Liver (tissue), 9 donors: ENCODE measurements around the gene MARCHF9. TPM values are rescaled to one million over a fixed set of nuclear protein-coding genes. Genes with fewer than 3 reads are reported as not detected.

Source experiments
- DNase-seq: peaks from one replicate; pipeline ENCODE4 v3.0.0-alpha.2; 2017; ENCODE audit warnings: low spot score
- H3K27ac ChIP-seq, 2 donors: one replicate each; pipeline ENCODE4 v1.7.0; 2013; ENCODE audit warnings: inconsistent platforms in 2 of 2, low read length in 2 of 2, control low read depth in 1 of 2, low read depth in 1 of 2, mild to moderate bottlenecking in 1 of 2
- H3K27me3 ChIP-seq, 4 donors: one replicate each; pipeline versions ENCODE4 v1.6.1 to v1.7.0; 2013; ENCODE audit warnings: low read length in 3 of 4, inconsistent platforms in 1 of 4, mild to moderate bottlenecking in 1 of 4, moderate library complexity in 1 of 4; ENCODE audit not compliant: control insufficient read depth in 4 of 4, insufficient read depth in 4 of 4
- H3K36me3 ChIP-seq, 4 donors: one replicate each; pipeline versions ENCODE4 v1.6.1 to v1.7.0; 2013; ENCODE audit warnings: low read length in 3 of 4, mild to moderate bottlenecking in 3 of 4, low read depth in 1 of 4, moderate library complexity in 1 of 4; ENCODE audit not compliant: control insufficient read depth in 4 of 4, insufficient read depth in 3 of 4
- H3K4me1 ChIP-seq, 4 donors: one replicate each; pipeline versions ENCODE4 v1.6.1 to v1.7.0; 2013; ENCODE audit warnings: low read length in 3 of 4, mild to moderate bottlenecking in 3 of 4, moderate library complexity in 1 of 4; ENCODE audit not compliant: control insufficient read depth in 4 of 4, insufficient read depth in 4 of 4
- H3K4me3 ChIP-seq, 3 donors: one replicate each; pipeline versions ENCODE4 v1.6.1 to v1.7.0; 2013; ENCODE audit warnings: low read length in 3 of 3, control low read depth in 1 of 3, low read depth in 1 of 3, mild to moderate bottlenecking in 1 of 3
- H3K9ac ChIP-seq, 2 donors: one replicate each; pipeline ENCODE4 v1.7.0; 2013; ENCODE audit warnings: low read length in 2 of 2, mild to moderate bottlenecking in 2 of 2, moderate library complexity in 2 of 2, control low read depth in 1 of 2, low read depth in 1 of 2
- H3K9me3 ChIP-seq, 4 donors: one replicate each; pipeline versions ENCODE4 v1.6.1 to v1.7.0; 2013; ENCODE audit warnings: low read length in 3 of 4; ENCODE audit not compliant: control insufficient read depth in 4 of 4
- EGR1 ChIP-seq, 2 donors: IDR thresholded peaks; 2 replicates each; pipeline ENCODE4 v1.6.1; 2016 to 2018; ENCODE audit warnings: antibody characterized with exemption in 2 of 2, low read depth in 2 of 2
- FOXA1 ChIP-seq: IDR thresholded peaks from 2 replicates; pipeline ENCODE4 v1.6.1; 2016; ENCODE audit warnings: antibody characterized with exemption
- FOXA2 ChIP-seq: IDR thresholded peaks from 2 replicates; pipeline ENCODE4 v1.6.1; 2016; ENCODE audit warnings: antibody characterized with exemption
- GABPA ChIP-seq, 2 donors: IDR thresholded peaks in 1 of 2; conservative IDR thresholded peaks in 1 of 2; 2 replicates each; pipeline ENCODE4 v1.6.1; 2016; ENCODE audit warnings: antibody characterized with exemption in 2 of 2, mild to moderate bottlenecking in 1 of 2, moderate library complexity in 1 of 2
- HNF4A ChIP-seq, 2 donors: conservative IDR thresholded peaks; 2 replicates each; pipeline ENCODE4 v1.6.1; 2016; ENCODE audit warnings: antibody characterized with exemption in 2 of 2, mild to moderate bottlenecking in 2 of 2
- HNF4G ChIP-seq: IDR thresholded peaks from 2 replicates; pipeline ENCODE4 v1.6.1; 2016; ENCODE audit warnings: antibody characterized with exemption
- JUND ChIP-seq, 2 donors: IDR thresholded peaks; 2 replicates each; pipeline ENCODE4 v1.6.1; 2016; ENCODE audit warnings: antibody characterized with exemption in 2 of 2
- NR2F2 ChIP-seq: IDR thresholded peaks from 2 replicates; pipeline ENCODE4 v1.6.1; 2016; ENCODE audit warnings: antibody characterized with exemption
- TAF1 ChIP-seq: conservative IDR thresholded peaks from 2 replicates; pipeline ENCODE4 v1.6.1; 2016; ENCODE audit warnings: antibody characterized with exemption, mild to moderate bottlenecking
- YY1 ChIP-seq: IDR thresholded peaks from 2 replicates; pipeline ENCODE4 v1.6.1; 2016; ENCODE audit warnings: antibody characterized with exemption, mild to moderate bottlenecking
- WGBS: extraction: QIAGEN DNeasy Blood & Tissue Kit; methylation state at CpG from one replicate; pipeline ENCODE4 v1.1.7; 2013; 5-methylcytosine and 5-hydroxymethylcytosine counted together
- polyA plus RNA-seq, 2 donors: library from polyadenylated mRNA; stranded (reverse) in 1 of 2; unstranded in 1 of 2; fragments of 200-250 nt in 1 of 2; fragments of >200 nt in 1 of 2; fragmentation: Nextera tagmentation in 1 of 2; extraction: Ambion mirVana in 1 of 2; gene quantifications; one replicate each; pipeline versions ENCODE4 v1.2.1 to v1.2.3, GENCODE V29; 2013 to 2015
- total RNA-seq, 2 donors: library from RNA; depleted of rRNA; stranded (reverse); fragments of >200 nt; gene quantifications; one replicate each; pipeline ENCODE4 v1.2.3, GENCODE V29; 2014
- TF ChIP-seq, protein P1 (sequence below): IDR thresholded peaks from 2 replicates; pipeline ENCODE4 v1.6.1; 2016; ENCODE audit warnings: antibody characterized with exemption, mild to moderate bottlenecking
- TF ChIP-seq, protein P2 (sequence below): IDR thresholded peaks from 2 replicates; pipeline ENCODE4 v1.6.1; 2016; ENCODE audit warnings: antibody characterized with exemption
- TF ChIP-seq, protein P3 (sequence below): IDR thresholded peaks from 2 replicates; pipeline ENCODE4 v1.6.1; 2016; ENCODE audit warnings: antibody characterized with exemption
- TF ChIP-seq, protein P4 (sequence below): fragments of 150-350 bp; IDR thresholded peaks from 2 replicates; pipeline ENCODE4 v1.5.1; 2017; ENCODE audit warnings: improper control_type of control experiment, low read depth, low read length; ENCODE audit not compliant: missing input control
- TF ChIP-seq, protein P5 (sequence below): IDR thresholded peaks from 2 replicates; pipeline ENCODE4 v1.6.1; 2016; ENCODE audit warnings: antibody characterized with exemption
- donor health status: healthy.
- donor health status: healthy.
- donor health status: healthy.
- donor health status: healthy.
- donor health status: healthy.

MARCHF9 gene
- total and polyA plus RNA-seq, 4 donors, result 1.1 to 3.0 (median 2.2) TPM

DNA sequence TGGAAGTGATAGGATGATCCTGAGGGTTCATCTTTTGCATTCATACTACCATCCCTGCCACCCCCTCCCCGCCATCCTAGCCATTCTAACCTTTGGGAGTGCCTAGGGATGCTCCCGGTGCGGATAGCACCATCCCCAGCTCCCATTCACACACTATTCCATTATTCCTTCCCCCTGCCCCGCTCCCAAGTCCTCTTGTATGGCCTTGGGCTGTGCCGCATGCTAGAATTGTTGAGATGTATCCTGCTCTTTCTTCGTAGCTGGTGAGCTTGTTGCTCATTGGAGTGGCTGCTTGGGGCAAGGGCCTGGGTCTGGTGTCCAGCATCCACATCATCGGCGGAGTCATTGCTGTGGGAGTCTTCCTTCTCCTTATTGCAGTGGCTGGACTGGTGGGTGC lies 9.4 kb upstream of the MARCHF9 start (continued):
- TF ChIP-seq, protein P1, sequence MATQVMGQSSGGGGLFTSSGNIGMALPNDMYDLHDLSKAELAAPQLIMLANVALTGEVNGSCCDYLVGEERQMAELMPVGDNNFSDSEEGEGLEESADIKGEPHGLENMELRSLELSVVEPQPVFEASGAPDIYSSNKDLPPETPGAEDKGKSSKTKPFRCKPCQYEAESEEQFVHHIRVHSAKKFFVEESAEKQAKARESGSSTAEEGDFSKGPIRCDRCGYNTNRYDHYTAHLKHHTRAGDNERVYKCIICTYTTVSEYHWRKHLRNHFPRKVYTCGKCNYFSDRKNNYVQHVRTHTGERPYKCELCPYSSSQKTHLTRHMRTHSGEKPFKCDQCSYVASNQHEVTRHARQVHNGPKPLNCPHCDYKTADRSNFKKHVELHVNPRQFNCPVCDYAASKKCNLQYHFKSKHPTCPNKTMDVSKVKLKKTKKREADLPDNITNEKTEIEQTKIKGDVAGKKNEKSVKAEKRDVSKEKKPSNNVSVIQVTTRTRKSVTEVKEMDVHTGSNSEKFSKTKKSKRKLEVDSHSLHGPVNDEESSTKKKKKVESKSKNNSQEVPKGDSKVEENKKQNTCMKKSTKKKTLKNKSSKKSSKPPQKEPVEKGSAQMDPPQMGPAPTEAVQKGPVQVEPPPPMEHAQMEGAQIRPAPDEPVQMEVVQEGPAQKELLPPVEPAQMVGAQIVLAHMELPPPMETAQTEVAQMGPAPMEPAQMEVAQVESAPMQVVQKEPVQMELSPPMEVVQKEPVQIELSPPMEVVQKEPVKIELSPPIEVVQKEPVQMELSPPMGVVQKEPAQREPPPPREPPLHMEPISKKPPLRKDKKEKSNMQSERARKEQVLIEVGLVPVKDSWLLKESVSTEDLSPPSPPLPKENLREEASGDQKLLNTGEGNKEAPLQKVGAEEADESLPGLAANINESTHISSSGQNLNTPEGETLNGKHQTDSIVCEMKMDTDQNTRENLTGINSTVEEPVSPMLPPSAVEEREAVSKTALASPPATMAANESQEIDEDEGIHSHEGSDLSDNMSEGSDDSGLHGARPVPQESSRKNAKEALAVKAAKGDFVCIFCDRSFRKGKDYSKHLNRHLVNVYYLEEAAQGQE, result no peak
- TF ChIP-seq HNF4A (conservative IDR thresholded peaks at IDR 0.05) (no peak), GABPA (IDR thresholded peaks at IDR 0.05 in 1 of 2, conservative IDR thresholded peaks at IDR 0.05 in 1 of 2) (no peak)

DNA sequence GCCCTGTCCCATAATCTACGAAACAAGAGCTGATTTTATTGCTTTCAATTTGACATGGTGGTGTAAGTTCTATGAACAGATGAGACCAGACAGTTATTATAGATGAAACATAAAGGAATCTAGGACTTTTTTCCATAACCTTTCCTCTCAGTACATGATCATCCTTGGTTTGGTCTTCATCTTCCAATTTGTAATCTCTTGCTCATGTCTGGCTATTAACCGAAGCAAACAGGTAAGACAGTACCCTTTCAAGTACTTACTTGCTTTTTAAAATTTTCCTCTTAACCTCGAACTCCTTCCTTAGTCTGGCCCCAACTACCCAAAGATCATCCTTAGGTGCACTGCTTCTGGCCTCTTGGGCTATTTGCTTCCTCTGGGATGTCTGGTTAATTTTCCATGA lies 8.9 kb upstream of the MARCHF9 start:
- peaks cover 6 to 17% (median 8%) of the 10 kb centered on the region in 4 donors for H3K4me1 ChIP-seq
- no peaks in the 10 kb centered on the region for H3K9me3 ChIP-seq
- no peaks in the 10 kb centered on the region for H3K27me3 ChIP-seq
- H3K36me3 ChIP-seq, result peaks cover 4 to 22% (median 15%) of the 10 kb centered on the region in 4 donors
- WGBS, result 92% methylated on average over 3 of the region's 3 CpGs
- no peak overlapping the region for H3K9ac ChIP-seq
- TF ChIP-seq HNF4G (no peak), HNF4A (conservative IDR thresholded peaks at IDR 0.05) (no peak), YY1 (no peak), FOXA1 (no peak), TAF1 (no peak), FOXA2 (no peak), GABPA (IDR thresholded peaks at IDR 0.05 in 1 of 2, conservative IDR thresholded peaks at IDR 0.05 in 1 of 2) (no peak), JUND (IDR thresholded peaks at IDR 0.05) (no peak), NR2F2 (no peak), EGR1 (IDR thresholded peaks at IDR 0.05; ENCODE audit: low read depth in 2 of 2) (no peak)
- TF ChIP-seq, protein P1, result no peak
- TF ChIP-seq, protein P2, sequence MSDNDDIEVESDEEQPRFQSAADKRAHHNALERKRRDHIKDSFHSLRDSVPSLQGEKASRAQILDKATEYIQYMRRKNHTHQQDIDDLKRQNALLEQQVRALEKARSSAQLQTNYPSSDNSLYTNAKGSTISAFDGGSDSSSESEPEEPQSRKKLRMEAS, result no peak
- TF ChIP-seq, protein P3, sequence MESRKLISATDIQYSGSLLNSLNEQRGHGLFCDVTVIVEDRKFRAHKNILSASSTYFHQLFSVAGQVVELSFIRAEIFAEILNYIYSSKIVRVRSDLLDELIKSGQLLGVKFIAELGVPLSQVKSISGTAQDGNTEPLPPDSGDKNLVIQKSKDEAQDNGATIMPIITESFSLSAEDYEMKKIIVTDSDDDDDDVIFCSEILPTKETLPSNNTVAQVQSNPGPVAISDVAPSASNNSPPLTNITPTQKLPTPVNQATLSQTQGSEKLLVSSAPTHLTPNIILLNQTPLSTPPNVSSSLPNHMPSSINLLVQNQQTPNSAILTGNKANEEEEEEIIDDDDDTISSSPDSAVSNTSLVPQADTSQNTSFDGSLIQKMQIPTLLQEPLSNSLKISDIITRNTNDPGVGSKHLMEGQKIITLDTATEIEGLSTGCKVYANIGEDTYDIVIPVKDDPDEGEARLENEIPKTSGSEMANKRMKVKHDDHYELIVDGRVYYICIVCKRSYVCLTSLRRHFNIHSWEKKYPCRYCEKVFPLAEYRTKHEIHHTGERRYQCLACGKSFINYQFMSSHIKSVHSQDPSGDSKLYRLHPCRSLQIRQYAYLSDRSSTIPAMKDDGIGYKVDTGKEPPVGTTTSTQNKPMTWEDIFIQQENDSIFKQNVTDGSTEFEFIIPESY, result no peak
- TF ChIP-seq, protein P4, sequence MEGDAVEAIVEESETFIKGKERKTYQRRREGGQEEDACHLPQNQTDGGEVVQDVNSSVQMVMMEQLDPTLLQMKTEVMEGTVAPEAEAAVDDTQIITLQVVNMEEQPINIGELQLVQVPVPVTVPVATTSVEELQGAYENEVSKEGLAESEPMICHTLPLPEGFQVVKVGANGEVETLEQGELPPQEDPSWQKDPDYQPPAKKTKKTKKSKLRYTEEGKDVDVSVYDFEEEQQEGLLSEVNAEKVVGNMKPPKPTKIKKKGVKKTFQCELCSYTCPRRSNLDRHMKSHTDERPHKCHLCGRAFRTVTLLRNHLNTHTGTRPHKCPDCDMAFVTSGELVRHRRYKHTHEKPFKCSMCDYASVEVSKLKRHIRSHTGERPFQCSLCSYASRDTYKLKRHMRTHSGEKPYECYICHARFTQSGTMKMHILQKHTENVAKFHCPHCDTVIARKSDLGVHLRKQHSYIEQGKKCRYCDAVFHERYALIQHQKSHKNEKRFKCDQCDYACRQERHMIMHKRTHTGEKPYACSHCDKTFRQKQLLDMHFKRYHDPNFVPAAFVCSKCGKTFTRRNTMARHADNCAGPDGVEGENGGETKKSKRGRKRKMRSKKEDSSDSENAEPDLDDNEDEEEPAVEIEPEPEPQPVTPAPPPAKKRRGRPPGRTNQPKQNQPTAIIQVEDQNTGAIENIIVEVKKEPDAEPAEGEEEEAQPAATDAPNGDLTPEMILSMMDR, result no peak
- TF ChIP-seq, protein P5, sequence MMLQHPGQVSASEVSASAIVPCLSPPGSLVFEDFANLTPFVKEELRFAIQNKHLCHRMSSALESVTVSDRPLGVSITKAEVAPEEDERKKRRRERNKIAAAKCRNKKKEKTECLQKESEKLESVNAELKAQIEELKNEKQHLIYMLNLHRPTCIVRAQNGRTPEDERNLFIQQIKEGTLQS, result no peak
- DNase-seq, result no peak
- no peak overlapping the region for H3K4me3 ChIP-seq
- H3K27ac ChIP-seq, result no peak overlapping the region
